Hepatocyte (in vitro differentiated cells): ENCODE results near the gene NCAM1.
"Not testable (repeated sequence)": the region's sequence is repeated elsewhere in the genome, so short reads cannot be mapped to it uniquely, and the experiment has no call there.

Source experiments
- EZH2 ChIP-seq: fragments of 200-600 bp; sonication (generic); IDR thresholded peaks from 2 replicates; pipeline ENCODE4 v1.6.1; 2016; ENCODE audit warnings: antibody characterized with exemption, mild to moderate bottlenecking, borderline replicate concordance
- EZH2phosphoT487 ChIP-seq: fragments of 200-600 bp; sonication (generic); IDR thresholded peaks from one replicate; pipeline ENCODE4 v1.6.1; 2018; ENCODE audit warnings: antibody characterized with exemption, mild to moderate bottlenecking, low read depth, moderate library complexity; ENCODE audit not compliant: unreplicated experiment, severe bottlenecking

- not testable (repeated sequence) for TF ChIP-seq EZH2phosphoT487, EZH2
Observed at GRCh38 chr11:113298496-113298895, 337.3 kb downstream of the NCAM1 start.
